Measurements from ENCODE around the gene APOBEC3A. TPM values are rescaled to one million over a fixed set of nuclear protein-coding genes. Genes with fewer than 3 reads are reported as not detected.

APOBEC3A gene
- not detected in 2 replicates for total RNA-seq (2014; rRNA removed; shearing (Covaris generic); ENCODE audit: low replicate concordance)

DNA sequence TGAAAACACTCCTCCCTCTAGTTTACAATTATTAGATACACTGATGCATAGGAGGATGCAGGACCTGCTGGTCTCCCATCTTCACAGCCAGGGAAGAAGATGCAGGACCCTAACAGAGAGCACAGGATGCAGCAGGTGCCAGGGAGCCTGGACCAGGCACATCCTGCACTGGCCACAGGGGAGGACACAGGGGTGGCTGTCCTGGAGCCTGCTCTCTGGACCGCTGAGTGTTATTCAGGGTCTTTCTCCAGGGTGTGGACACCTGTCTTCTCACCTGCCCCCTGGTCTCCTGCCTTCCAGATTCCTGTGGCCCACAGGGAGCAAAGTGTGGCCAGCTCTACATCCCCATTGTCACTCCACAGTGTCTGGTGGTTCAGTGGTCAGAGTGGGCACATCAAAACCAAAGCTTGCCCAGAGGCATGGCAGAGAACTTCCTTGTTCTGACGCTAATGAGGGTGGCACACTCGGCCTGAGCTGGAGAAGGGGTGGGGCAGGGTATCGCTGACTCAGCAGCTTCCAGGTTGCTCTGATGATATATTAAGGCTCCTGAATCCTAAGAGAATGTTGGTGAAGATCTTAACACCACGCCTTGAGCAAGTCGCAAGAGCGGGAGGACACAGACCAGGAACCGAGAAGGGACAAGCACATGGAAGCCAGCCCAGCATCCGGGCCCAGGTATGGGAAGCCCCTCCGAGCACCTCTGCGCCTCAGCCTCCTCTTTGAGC, at the start of gene APOBEC3A:
Gene APOBEC3A, plus strand, starts transcription at position 564 of the 725 bp plus-strand sequence. Its CDS starts 83 bp downstream, at position 647.
- Histone ChIP-seq H3K9me3 (ENCODE audit: low read length) (no peaks in the 10 kb centered on the region), H3K27me3 (ENCODE audit: low read length) (no peaks in the 10 kb centered on the region), H3K27ac (ENCODE audit: low read length) (no peak within 1 kb of the TSS), H2AFZ (ENCODE audit: low read length) (no peak within 1 kb of the TSS), H3K9me2 (replicated peaks; ENCODE audit: insufficient read depth, low read length) (no peaks in the 10 kb centered on the region), H3K4me2 (ENCODE audit: low read depth, low read length, poor library complexity, severe bottlenecking) (no peak within 1 kb of the TSS), H3K9ac (ENCODE audit: low read length) (no peak within 1 kb of the TSS), H3K4me3 (ENCODE audit: low read length) (no peak within 1 kb of the TSS), H4K20me1 (ENCODE audit: insufficient read depth, low read depth, low read length) (no peaks in the 10 kb centered on the region), H3K79me2 (ENCODE audit: low read length) (no peaks in the 10 kb centered on the region), H3K4me1 (ENCODE audit: low read length) (no peaks in the 10 kb centered on the region), H3K36me3 (ENCODE audit: insufficient read depth, low read length) (no peaks in the 10 kb centered on the region)
- no peak for DNase-seq

DNA sequence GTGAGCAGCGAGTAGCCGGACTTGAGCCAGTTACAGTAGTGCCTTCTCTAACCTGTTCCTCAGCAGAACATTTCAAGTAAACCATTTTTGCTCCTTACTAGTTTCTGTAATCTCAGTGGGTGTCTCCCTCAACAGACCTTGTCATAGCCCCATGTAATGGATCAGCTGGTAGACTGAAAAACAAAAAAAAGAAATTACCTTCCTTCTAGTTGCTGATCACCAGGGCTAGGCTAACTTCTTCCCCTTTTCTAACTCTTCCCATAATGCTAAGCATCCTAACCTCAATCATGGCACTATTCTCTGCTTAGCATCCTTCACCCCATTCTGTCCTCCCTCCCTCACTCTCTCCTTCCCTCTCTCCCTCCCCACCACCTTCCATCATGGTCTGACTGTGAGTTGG, 49.6 kb upstream of the APOBEC3A start:
- Histone ChIP-seq H3K9me2 (replicated peaks; ENCODE audit: insufficient read depth, low read length) (no peaks in the 10 kb centered on the region), H3K4me3 (ENCODE audit: low read length) (no peak overlapping the region), H3K27ac (ENCODE audit: low read length) (no peak overlapping the region), H3K9me3 (ENCODE audit: low read length) (no peaks in the 10 kb centered on the region), H3K79me2 (ENCODE audit: low read length) (no peaks in the 10 kb centered on the region), H3K36me3 (ENCODE audit: insufficient read depth, low read length) (no peaks in the 10 kb centered on the region), H3K4me2 (ENCODE audit: low read depth, low read length, poor library complexity, severe bottlenecking) (no peak overlapping the region), H3K4me1 (ENCODE audit: low read length) (no peaks in the 10 kb centered on the region), H2AFZ (ENCODE audit: low read length) (no peak overlapping the region), H4K20me1 (ENCODE audit: insufficient read depth, low read depth, low read length) (no peaks in the 10 kb centered on the region), H3K27me3 (ENCODE audit: low read length) (no peaks in the 10 kb centered on the region), H3K9ac (ENCODE audit: low read length) (no peak overlapping the region)
- DNase-seq: no peak

DNA sequence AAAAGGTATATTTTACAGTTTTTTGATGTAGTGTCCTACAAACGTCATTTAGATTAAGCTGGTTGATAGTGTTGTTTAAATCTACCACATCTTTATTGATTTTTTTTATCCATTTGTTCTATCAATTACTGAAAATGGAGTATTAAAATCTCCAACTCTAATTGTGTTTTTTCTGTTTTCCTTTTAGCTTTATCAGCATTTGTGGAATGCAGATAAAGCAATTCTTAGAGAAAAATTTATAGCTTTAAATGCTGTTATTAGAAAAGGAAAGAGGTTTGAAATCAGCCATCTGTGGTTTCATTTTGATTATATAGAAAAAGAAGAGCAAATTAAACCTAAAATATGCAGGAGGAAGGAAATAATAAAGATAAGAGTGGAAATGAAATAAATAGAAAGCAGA, 46.0 kb upstream of the APOBEC3A start:
- Histone ChIP-seq H3K27me3 (ENCODE audit: low read length) (no peaks in the 10 kb centered on the region), H3K27ac (ENCODE audit: low read length) (no peak overlapping the region), H2AFZ (ENCODE audit: low read length) (no peak overlapping the region), H3K4me1 (ENCODE audit: low read length) (no peaks in the 10 kb centered on the region), H3K4me3 (ENCODE audit: low read length) (no peak overlapping the region), H4K20me1 (ENCODE audit: insufficient read depth, low read depth, low read length) (no peaks in the 10 kb centered on the region), H3K4me2 (ENCODE audit: low read depth, low read length, poor library complexity, severe bottlenecking) (no peak overlapping the region), H3K79me2 (ENCODE audit: low read length) (no peaks in the 10 kb centered on the region), H3K9me3 (ENCODE audit: low read length) (no peaks in the 10 kb centered on the region), H3K36me3 (ENCODE audit: insufficient read depth, low read length) (no peaks in the 10 kb centered on the region), H3K9ac (ENCODE audit: low read length) (no peak overlapping the region), H3K9me2 (replicated peaks; ENCODE audit: insufficient read depth, low read length) (no peaks in the 10 kb centered on the region)
- DNase-seq: no peak

DNA sequence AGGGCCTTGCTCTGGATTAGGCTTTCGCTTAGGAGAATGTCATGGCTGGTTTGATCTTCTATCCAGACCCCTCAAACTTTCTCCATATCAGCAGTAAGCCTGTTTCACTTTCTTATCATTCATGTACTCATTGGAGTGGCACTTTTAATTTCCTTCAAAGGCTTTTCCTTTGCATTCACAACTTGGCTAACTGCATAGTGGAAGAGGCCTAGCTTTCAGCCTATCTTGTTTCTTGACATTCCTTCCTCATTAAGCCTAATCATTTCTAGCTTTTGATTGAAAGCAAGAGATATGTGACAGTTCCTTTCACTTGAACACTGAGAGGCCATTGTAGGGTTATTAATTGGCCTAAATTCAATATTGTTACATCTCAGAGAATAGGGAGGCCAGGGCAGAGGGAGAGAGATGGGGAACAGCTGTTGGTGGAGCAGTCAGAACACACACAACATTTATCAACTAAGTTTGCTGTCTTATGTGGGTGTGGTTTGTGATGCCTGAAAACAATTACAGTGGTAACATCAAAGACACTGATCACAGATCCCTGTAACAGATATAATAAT, 37.7 kb upstream of the APOBEC3A start:
- H3K4me3 ChIP-seq (ENCODE audit: low read length): no peak overlapping the region
- H3K4me2 ChIP-seq (ENCODE audit: low read depth, low read length, poor library complexity, severe bottlenecking): no peak overlapping the region
- DNase-seq: no peak
- H3K9me3 ChIP-seq (ENCODE audit: low read length): no peaks in the 10 kb centered on the region
- H3K9me2 ChIP-seq (replicated peaks; ENCODE audit: insufficient read depth, low read length): no peaks in the 10 kb centered on the region
- no peak overlapping the region for H3K27ac ChIP-seq (ENCODE audit: low read length)
- H3K9ac ChIP-seq (ENCODE audit: low read length): no peak overlapping the region
- H2AFZ ChIP-seq (ENCODE audit: low read length): no peak overlapping the region
- H3K79me2 ChIP-seq (ENCODE audit: low read length): no peaks in the 10 kb centered on the region
- no peaks in the 10 kb centered on the region for H3K27me3 ChIP-seq (ENCODE audit: low read length)
- H4K20me1 ChIP-seq (ENCODE audit: insufficient read depth, low read depth, low read length): no peaks in the 10 kb centered on the region
- H3K4me1 ChIP-seq (ENCODE audit: low read length): no peaks in the 10 kb centered on the region
- no peaks in the 10 kb centered on the region for H3K36me3 ChIP-seq (ENCODE audit: insufficient read depth, low read length)

DNA sequence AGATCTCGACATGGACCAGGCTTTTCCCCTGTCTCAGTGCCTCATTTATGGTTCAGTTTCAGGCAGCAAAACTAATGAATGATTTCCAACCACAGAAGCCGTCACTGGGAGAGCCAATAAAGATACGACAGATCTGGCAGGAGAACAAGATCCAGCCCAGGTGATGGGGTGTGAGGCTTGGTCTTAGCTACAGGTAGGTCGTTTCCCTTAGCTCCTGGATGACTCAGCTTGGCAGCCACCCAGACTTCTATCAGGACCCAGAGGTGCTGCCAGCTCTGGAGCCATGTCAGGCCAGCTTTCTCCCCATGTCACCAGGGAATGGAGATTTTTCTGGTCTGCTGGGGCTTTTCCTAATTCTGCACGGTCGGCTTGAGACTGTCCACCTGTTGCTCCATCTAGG, 36.3 kb upstream of the APOBEC3A start:
- Histone ChIP-seq H3K36me3 (ENCODE audit: insufficient read depth, low read length) (no peaks in the 10 kb centered on the region), H4K20me1 (ENCODE audit: insufficient read depth, low read depth, low read length) (no peaks in the 10 kb centered on the region), H3K9me3 (ENCODE audit: low read length) (no peaks in the 10 kb centered on the region), H3K4me2 (ENCODE audit: low read depth, low read length, poor library complexity, severe bottlenecking) (no peak overlapping the region), H3K4me1 (ENCODE audit: low read length) (no peaks in the 10 kb centered on the region), H3K79me2 (ENCODE audit: low read length) (no peaks in the 10 kb centered on the region), H3K27me3 (ENCODE audit: low read length) (no peaks in the 10 kb centered on the region), H3K27ac (ENCODE audit: low read length) (no peak overlapping the region), H3K4me3 (ENCODE audit: low read length) (no peak overlapping the region), H3K9me2 (replicated peaks; ENCODE audit: insufficient read depth, low read length) (no peaks in the 10 kb centered on the region), H3K9ac (ENCODE audit: low read length) (no peak overlapping the region), H2AFZ (ENCODE audit: low read length) (no peak overlapping the region)
- DNase-seq: no peak

DNA sequence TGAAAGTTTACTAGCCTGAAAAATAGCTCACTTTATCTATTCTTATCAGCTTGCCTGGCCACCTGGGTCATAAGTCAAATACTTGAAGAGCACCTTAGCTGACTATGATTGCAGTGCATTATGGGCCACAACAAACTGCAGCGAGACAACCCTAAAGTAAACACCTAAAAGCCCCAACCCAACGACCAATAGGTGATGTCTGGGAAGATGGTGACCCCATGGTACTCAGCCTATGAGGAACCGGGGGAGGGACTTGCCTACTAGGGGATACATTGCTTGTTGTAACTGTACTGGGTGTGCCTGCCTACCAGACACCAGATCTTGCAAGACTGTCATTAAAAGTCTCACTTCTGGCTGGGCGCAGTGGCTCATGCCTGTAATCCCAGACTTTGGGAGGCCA, 35.6 kb upstream of the APOBEC3A start:
- no peak for DNase-seq
- no peak overlapping the region for H3K4me2 ChIP-seq (ENCODE audit: low read depth, low read length, poor library complexity, severe bottlenecking)
- no peak overlapping the region for H2AFZ ChIP-seq (ENCODE audit: low read length)
- no peaks in the 10 kb centered on the region for H4K20me1 ChIP-seq (ENCODE audit: insufficient read depth, low read depth, low read length)
- no peaks in the 10 kb centered on the region for H3K4me1 ChIP-seq (ENCODE audit: low read length)
- H3K4me3 ChIP-seq (ENCODE audit: low read length): no peak overlapping the region
- H3K9ac ChIP-seq (ENCODE audit: low read length): no peak overlapping the region
- no peaks in the 10 kb centered on the region for H3K79me2 ChIP-seq (ENCODE audit: low read length)
- no peaks in the 10 kb centered on the region for H3K36me3 ChIP-seq (ENCODE audit: insufficient read depth, low read length)
- H3K27me3 ChIP-seq (ENCODE audit: low read length): no peaks in the 10 kb centered on the region
- H3K9me2 ChIP-seq (replicated peaks; ENCODE audit: insufficient read depth, low read length): no peaks in the 10 kb centered on the region
- no peak overlapping the region for H3K27ac ChIP-seq (ENCODE audit: low read length)
- no peaks in the 10 kb centered on the region for H3K9me3 ChIP-seq (ENCODE audit: low read length)

DNA sequence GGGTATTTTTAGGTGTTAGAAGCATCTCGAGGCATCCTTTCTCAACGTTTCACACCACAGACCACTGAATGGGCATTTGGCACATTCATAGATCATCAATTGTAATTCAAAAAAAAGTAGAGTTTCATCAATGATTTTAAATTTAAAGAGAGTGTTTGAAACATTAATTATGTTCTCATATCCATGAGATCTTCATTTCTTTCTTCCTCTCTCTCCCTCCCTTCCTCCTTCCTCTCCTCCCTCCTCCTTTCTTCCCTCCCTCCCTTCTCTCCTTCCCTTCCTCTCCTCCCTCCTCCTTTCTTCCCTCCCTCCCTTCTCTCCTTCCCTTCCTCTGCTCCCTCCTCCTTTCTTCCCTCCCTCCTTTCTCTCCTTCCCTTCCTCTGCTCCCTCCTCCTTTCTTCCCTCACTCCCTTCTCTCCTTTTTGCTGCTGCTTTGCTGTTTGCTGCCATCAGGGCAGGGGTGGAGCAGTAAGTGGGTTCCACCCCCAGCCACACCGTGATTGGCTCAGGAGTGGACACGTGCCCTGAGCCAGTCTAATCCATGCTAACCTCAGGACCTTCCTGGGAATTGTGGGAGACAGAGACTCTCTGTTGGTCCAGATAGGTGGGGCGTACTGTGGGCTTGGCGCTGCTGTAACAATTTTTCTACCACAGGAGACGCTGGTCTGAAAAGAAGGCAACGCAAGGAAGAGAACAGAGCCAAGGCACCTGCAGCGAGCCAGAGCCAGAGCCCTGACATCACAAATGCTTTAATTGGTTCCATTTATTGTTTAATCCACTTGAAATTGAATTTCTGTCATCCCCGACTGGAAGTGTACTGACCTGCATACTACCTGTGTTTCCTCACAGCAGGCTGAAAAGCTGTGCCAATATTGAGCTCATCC, 33.7 kb upstream of the APOBEC3A start:
- Histone ChIP-seq H3K9me3 (ENCODE audit: low read length) (no peaks in the 10 kb centered on the region), H4K20me1 (ENCODE audit: insufficient read depth, low read depth, low read length) (no peaks in the 10 kb centered on the region), H2AFZ (ENCODE audit: low read length) (no peak overlapping the region), H3K79me2 (ENCODE audit: low read length) (no peaks in the 10 kb centered on the region), H3K4me1 (ENCODE audit: low read length) (no peaks in the 10 kb centered on the region), H3K36me3 (ENCODE audit: insufficient read depth, low read length) (no peaks in the 10 kb centered on the region), H3K27ac (ENCODE audit: low read length) (no peak overlapping the region), H3K9me2 (replicated peaks; ENCODE audit: insufficient read depth, low read length) (no peaks in the 10 kb centered on the region), H3K4me3 (ENCODE audit: low read length) (no peak overlapping the region), H3K9ac (ENCODE audit: low read length) (no peak overlapping the region), H3K27me3 (ENCODE audit: low read length) (no peaks in the 10 kb centered on the region), H3K4me2 (ENCODE audit: low read depth, low read length, poor library complexity, severe bottlenecking) (no peak overlapping the region)
- DNase-seq: no peak

DNA sequence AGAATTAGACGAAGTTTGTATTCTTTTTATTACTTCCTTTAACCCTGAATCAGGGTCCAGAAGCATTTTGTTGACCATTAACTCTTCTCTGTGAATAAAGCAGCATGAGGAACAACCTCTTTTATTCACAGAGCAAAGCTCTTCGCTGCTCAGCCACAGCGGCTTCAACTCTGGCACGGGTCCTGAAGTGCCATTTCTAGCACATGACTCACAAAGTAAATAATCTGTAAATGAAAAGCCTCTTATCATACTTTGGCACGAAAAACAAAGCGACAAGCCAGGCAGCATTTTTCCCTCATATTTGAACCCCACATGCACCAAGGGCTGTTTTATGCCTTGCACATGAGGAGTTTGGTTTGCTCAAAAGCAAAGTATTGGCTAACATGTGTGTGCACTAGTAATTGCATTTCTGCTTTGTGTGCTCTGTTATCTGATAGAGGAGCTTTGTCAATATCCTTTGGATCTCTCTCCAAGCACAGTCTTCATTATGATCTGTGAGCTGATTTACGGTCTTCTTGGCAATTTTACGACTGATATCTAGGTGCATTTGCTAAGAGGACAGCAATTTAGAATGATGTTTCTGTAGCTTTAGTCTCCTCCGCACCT, 33.0 kb upstream of the APOBEC3A start:
- Histone ChIP-seq H3K9me2 (replicated peaks; ENCODE audit: insufficient read depth, low read length) (no peaks in the 10 kb centered on the region), H3K36me3 (ENCODE audit: insufficient read depth, low read length) (no peaks in the 10 kb centered on the region), H3K4me3 (ENCODE audit: low read length) (no peak overlapping the region), H2AFZ (ENCODE audit: low read length) (no peak overlapping the region), H3K27ac (ENCODE audit: low read length) (no peak overlapping the region), H3K4me2 (ENCODE audit: low read depth, low read length, poor library complexity, severe bottlenecking) (no peak overlapping the region), H3K27me3 (ENCODE audit: low read length) (no peaks in the 10 kb centered on the region), H4K20me1 (ENCODE audit: insufficient read depth, low read depth, low read length) (no peaks in the 10 kb centered on the region), H3K9ac (ENCODE audit: low read length) (no peak overlapping the region), H3K9me3 (ENCODE audit: low read length) (no peaks in the 10 kb centered on the region), H3K4me1 (ENCODE audit: low read length) (no peaks in the 10 kb centered on the region), H3K79me2 (ENCODE audit: low read length) (no peaks in the 10 kb centered on the region)
- DNase-seq: no peak
